ENCODE results near the gene FOXI1.

FOXI1 gene

GRCh38 chr5:170150713-170151096 is 45.0 kb downstream of the FOXI1 start:
- H3K4me3 ChIP-seq (ENCODE audit: low read depth, low read length): no peak overlapping the region
- TF ChIP-seq CTCF (IDR thresholded peaks at IDR 0.05; ENCODE audit: low read depth, low read length): no peak

- H3K4me3 ChIP-seq (ENCODE audit: low read depth, low read length): no peak overlapping the region
- no peak for TF ChIP-seq CTCF (IDR thresholded peaks at IDR 0.05; ENCODE audit: low read depth, low read length)
Observed at GRCh38 chr5:170151097-170151831, 45.6 kb downstream of the FOXI1 start.

- no peak overlapping the region for H3K4me3 ChIP-seq (ENCODE audit: low read depth, low read length)
- TF ChIP-seq CTCF (IDR thresholded peaks at IDR 0.05; ENCODE audit: low read depth, low read length): no peak
Observed at GRCh38 chr5:170152767-170153166, 47.1 kb downstream of the FOXI1 start.

- no peak for TF ChIP-seq CTCF (IDR thresholded peaks at IDR 0.05; ENCODE audit: low read depth, low read length)
- no peak overlapping the region for H3K4me3 ChIP-seq (ENCODE audit: low read depth, low read length)
Observed at GRCh38 chr5:170154297-170154696, 48.6 kb downstream of the FOXI1 start.

- TF ChIP-seq CTCF (IDR thresholded peaks at IDR 0.05; ENCODE audit: low read depth, low read length): no peak
- H3K4me3 ChIP-seq (ENCODE audit: low read depth, low read length): no peak overlapping the region
Observed at GRCh38 chr5:170154744-170155143, 49.0 kb downstream of the FOXI1 start.

GRCh38 chr5:170155771-170156170 is 50.1 kb downstream of the FOXI1 start:
- no peak for TF ChIP-seq CTCF (IDR thresholded peaks at IDR 0.05; ENCODE audit: low read depth, low read length)
- no peak overlapping the region for H3K4me3 ChIP-seq (ENCODE audit: low read depth, low read length)

- TF ChIP-seq CTCF (IDR thresholded peaks at IDR 0.05; ENCODE audit: low read depth, low read length): no peak
- no peak overlapping the region for H3K4me3 ChIP-seq (ENCODE audit: low read depth, low read length)
Observed at GRCh38 chr5:170159101-170159698, 53.5 kb downstream of the FOXI1 start.

Data from WI38 (cell line).